ENCODE data around the gene PITHD1. TPM values are rescaled to one million over a fixed set of nuclear protein-coding genes. Genes with fewer than 3 reads are reported as not detected.

Gene PITHD1
- total and polyA plus RNA-seq, 10 of the 15 experiments (the other 5 are each of a cell fraction or from before 2014, with no cell fraction given): 23.7 to 82.2 (median 67.0) TPM

DNA sequence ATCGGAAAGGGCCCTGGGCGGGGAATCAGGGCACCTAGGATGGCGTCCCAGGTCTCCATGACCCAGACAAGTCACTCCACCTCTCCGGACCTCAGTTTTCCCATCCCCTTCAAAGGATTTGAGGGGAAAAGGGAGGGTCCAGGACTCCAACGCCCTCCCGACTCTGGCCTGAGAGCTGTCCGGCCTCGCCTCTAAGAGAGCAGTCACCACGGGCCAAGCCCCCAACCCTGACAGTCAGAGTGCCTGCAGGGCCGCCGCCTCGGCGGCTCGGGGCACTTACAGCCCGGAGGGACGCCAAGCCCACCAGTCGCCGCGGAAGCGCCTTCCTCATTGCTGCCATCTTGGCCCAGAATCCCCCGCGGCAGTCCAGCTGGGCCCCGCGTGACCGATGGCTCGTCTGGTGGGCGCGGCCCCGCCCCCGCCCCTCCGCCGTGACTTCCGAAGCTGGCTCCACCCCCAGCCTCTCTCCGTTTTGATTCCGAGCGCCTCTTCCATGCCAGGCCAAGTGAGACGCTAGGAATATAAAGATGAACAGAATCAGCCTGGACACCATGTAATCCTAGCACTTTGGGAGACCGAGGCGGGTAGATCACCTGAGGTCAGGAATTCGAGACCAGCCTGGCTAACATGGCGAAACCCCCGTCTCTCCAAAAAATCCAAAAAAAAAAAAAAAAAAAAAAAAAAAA is 47.0 kb downstream of the PITHD1 start, which contains the start of gene HMGCL (continued):
- TF ChIP-seq CREB1 (IDR thresholded peaks at IDR 0.05; ENCODE audit: low read depth) (peak; percentile 69), SIX5 (IDR thresholded peaks at IDR 0.05; ENCODE audit: low read depth, low read length, severe bottlenecking) (no peak), FOXK2 (IDR thresholded peaks at IDR 0.05) (no peak), RCOR1 (conservative IDR thresholded peaks at IDR 0.05; ENCODE audit: low read depth, low read length) (no peak), BHLHE40 (IDR thresholded peaks at IDR 0.05; ENCODE audit: borderline replicate concordance in 1 of 2, low read depth in 2 of 2, low read length in 1 of 2) (peak; percentile 83 to 93), CHD4 (IDR thresholded peaks at IDR 0.05) (no peak), ZNF384 (IDR thresholded peaks at IDR 0.05; ENCODE audit: borderline replicate concordance, low read depth, low read length) (no peak), GATAD2B (conservative IDR thresholded peaks at IDR 0.05; ENCODE audit: low read depth) (peak; percentile 66; the same call in 1 of the 2 replicates), IKZF2 (IDR thresholded peaks at IDR 0.05) (peak in 1 of 2 experiments; percentile 26; a peak in 1 of 4 replicates), HDAC6 (IDR thresholded peaks at IDR 0.05; ENCODE audit: unreplicated experiment) (no peak), ZNF217 (IDR thresholded peaks at IDR 0.05) (no peak), RUNX3 (IDR thresholded peaks at IDR 0.05; ENCODE audit: low read length) (no peak), ZNF622 (IDR thresholded peaks at IDR 0.05) (no peak), CHD2 (IDR thresholded peaks at IDR 0.05; ENCODE audit: borderline replicate concordance, low read depth, low read length) (no peak; the same call in 1 of the 2 replicates), ZNF207 (IDR thresholded peaks at IDR 0.05; ENCODE audit: borderline replicate concordance) (0 out of 2 replicates have a peak, but pooled peaks have one; percentile 33), FOXM1 (IDR thresholded peaks at IDR 0.05; ENCODE audit: low read depth, low read length) (no peak)
- TF ChIP-seq, protein P1, sequence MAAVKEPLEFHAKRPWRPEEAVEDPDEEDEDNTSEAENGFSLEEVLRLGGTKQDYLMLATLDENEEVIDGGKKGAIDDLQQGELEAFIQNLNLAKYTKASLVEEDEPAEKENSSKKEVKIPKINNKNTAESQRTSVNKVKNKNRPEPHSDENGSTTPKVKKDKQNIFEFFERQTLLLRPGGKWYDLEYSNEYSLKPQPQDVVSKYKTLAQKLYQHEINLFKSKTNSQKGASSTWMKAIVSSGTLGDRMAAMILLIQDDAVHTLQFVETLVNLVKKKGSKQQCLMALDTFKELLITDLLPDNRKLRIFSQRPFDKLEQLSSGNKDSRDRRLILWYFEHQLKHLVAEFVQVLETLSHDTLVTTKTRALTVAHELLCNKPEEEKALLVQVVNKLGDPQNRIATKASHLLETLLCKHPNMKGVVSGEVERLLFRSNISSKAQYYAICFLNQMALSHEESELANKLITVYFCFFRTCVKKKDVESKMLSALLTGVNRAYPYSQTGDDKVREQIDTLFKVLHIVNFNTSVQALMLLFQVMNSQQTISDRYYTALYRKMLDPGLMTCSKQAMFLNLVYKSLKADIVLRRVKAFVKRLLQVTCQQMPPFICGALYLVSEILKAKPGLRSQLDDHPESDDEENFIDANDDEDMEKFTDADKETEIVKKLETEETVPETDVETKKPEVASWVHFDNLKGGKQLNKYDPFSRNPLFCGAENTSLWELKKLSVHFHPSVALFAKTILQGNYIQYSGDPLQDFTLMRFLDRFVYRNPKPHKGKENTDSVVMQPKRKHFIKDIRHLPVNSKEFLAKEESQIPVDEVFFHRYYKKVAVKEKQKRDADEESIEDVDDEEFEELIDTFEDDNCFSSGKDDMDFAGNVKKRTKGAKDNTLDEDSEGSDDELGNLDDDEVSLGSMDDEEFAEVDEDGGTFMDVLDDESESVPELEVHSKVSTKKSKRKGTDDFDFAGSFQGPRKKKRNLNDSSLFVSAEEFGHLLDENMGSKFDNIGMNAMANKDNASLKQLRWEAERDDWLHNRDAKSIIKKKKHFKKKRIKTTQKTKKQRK (IDR thresholded peaks at IDR 0.05; ENCODE audit: low read depth, low read length): no peak
- TF ChIP-seq, protein P2, sequence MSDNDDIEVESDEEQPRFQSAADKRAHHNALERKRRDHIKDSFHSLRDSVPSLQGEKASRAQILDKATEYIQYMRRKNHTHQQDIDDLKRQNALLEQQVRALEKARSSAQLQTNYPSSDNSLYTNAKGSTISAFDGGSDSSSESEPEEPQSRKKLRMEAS (IDR thresholded peaks at IDR 0.05; ENCODE audit: low read depth, low read length): peak; percentile 65; the same call in 1 of the 2 replicates
- TF ChIP-seq, protein P3, sequence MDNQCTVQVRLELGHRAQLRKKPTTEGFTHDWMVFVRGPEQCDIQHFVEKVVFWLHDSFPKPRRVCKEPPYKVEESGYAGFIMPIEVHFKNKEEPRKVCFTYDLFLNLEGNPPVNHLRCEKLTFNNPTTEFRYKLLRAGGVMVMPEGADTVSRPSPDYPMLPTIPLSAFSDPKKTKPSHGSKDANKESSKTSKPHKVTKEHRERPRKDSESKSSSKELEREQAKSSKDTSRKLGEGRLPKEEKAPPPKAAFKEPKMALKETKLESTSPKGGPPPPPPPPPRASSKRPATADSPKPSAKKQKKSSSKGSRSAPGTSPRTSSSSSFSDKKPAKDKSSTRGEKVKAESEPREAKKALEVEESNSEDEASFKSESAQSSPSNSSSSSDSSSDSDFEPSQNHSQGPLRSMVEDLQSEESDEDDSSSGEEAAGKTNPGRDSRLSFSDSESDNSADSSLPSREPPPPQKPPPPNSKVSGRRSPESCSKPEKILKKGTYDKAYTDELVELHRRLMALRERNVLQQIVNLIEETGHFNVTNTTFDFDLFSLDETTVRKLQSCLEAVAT (IDR thresholded peaks at IDR 0.05): no peak
- TF ChIP-seq, protein P4, sequence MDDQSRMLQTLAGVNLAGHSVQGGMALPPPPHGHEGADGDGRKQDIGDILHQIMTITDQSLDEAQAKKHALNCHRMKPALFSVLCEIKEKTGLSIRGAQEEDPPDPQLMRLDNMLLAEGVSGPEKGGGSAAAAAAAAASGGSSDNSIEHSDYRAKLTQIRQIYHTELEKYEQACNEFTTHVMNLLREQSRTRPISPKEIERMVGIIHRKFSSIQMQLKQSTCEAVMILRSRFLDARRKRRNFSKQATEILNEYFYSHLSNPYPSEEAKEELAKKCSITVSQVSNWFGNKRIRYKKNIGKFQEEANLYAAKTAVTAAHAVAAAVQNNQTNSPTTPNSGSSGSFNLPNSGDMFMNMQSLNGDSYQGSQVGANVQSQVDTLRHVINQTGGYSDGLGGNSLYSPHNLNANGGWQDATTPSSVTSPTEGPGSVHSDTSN (IDR thresholded peaks at IDR 0.05; ENCODE audit: insufficient replicate concordance, low read depth, low read length): peak; percentile 76
- TF ChIP-seq, protein P5, sequence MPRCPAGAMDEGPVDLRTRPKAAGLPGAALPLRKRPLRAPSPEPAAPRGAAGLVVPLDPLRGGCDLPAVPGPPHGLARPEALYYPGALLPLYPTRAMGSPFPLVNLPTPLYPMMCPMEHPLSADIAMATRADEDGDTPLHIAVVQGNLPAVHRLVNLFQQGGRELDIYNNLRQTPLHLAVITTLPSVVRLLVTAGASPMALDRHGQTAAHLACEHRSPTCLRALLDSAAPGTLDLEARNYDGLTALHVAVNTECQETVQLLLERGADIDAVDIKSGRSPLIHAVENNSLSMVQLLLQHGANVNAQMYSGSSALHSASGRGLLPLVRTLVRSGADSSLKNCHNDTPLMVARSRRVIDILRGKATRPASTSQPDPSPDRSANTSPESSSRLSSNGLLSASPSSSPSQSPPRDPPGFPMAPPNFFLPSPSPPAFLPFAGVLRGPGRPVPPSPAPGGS (IDR thresholded peaks at IDR 0.05; ENCODE audit: borderline replicate concordance, insufficient read depth, low read depth, low read length, poor library complexity, severe bottlenecking): peak; percentile 21

Measured in GM12878 (cell line).